GM21737 (cell line): Measurements from ENCODE around the gene SNX18.

Experiments
- ATAC-seq: cut with Tn5 transposase; IDR thresholded peaks from one replicate; pipeline ENCODE4 v1.9.1; 2021; ENCODE audit warnings: mild to moderate bottlenecking, moderate library complexity; ENCODE audit not compliant: unreplicated experiment

SNX18 gene

DNA sequence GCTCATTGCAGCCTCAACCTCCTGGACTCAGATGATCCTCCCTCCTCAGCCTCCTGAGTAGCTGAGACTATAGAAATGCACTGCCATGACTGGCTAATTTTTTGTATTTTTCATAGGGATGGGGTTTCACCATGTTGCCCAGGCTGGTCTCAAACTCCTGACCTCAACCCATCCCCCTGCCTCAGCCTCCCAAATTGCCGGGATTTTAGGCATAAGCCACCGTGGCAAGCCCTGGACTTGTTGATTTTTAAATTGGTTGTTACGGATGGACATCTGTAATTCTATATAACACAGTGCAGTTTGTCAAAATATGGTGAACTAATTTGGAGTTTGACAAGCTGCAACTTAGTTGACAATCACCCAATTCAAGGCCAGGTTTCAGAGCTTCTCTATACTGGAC, 22.7 kb downstream of the SNX18 start:
- ATAC-seq = no peak

GRCh38 chr5:54541823-54542783, 24.5 kb downstream of the SNX18 start:
- ATAC-seq = no peak

DNA sequence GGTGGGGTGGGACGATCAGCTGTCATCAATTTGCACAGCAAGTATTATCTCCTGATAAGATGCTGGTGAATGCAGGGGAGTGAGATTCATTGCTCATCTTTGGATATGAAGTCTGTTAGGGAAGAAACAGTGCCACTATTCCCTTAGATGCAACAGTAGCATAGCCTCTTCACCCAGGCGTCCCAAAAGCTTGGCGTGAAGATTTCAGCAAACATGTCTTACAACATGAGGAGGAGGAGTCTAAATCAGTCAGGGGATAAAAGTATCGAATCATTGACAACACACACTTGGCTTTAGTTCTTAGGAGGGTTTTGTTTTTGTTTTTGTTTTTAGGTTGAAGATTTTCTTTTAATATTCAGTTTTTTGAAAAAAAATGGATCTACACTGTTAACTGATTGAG, 26.5 kb downstream of the SNX18 start:
- no peak for ATAC-seq

- ATAC-seq = no peak
Measured at GRCh38 chr5:54545796-54546195, 28.2 kb downstream of the SNX18 start.

DNA sequence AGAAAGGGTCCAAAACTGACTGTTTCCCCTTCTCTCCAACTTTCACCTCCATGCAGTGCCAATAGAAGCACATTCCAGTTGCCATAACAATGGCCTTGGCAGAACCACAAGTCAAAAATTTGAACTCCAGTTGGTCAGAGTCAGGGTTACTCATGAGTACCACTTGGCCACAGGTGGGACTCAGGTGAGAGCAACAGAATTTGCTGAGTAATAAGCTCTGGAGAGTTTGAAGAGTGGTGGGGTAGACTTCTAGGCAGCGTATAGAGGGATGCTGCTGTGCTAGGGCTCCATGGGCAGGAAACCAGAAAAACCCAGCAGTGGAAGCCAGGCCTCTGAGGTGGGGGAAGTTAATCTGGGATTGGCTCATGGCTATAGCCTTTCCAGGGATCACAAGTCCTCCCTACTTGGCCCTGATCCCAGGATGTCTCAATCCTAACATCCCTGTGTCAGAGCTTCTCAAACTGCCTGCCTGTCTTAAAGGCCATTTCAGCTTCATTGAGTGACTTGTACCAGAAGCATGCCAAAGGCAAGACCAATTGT, 30.2 kb downstream of the SNX18 start:
- ATAC-seq = no peak

DNA sequence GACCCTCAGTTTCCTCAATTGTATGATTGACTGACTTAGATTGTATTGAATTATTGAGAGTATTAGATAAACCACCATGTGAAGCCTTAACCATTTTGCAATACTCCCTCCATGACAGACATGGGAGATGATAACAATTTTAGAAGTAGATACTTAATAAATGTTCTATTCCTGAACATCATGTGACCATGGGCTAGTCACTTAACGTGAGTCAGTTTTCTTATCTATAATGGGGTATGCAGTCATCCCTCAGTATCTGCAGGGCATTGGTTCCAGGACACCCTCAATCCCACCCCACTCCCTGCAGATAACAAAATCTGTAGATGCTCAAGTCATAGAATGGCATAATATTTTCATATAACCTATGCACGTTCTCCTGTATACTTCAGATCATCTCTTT, 31.0 kb downstream of the SNX18 start:
- no peak for ATAC-seq

GRCh38 chr5:54551292-54551691, 33.7 kb downstream of the SNX18 start:
- no peak for ATAC-seq

- no peak for ATAC-seq
Measured at GRCh38 chr5:54551926-54552325, 34.4 kb downstream of the SNX18 start.

DNA sequence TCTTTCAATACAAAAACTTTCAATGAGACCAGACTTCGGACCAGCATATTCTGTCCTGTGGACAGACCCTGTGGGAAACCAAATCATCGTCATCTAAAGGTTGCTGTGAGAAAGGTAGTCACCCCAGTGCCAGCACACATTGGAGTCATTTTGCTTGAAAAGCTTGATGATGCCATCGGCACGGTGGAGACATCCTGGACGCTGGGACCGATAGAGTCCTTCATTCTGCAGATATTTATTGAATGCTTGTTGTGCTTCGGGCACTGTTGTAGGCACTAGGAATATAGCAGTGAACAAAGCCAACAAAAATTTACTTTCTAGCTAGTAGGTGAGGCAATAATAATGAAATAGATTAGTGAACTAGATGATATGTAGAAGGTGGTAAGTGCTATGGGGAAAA, 34.9 kb downstream of the SNX18 start:
- ATAC-seq = no peak

DNA sequence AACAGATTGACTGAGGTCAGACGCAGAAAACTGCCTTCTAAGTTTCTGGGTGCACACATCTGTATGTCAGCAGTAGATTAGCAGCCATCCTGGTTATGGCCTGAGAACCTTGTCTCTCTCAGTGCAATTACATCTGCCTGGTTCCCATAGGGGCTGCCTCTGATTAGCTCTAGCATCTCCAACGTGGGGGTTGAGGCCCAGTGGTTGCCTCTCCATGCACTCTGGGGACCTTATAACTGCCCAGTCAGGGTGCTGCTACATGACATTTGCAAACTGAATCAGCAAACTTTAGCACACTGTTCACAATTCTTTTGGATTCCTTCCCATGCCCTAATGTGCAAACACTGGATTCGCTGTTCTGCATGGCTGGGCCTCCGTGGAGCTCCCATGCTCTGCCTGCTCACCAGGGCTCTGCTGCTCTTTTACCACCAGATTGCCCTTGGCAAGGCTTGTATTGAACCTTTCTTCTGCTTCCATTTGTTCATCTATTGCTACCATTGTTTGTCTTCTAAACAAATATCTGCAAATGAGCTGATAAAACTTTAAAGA, 36.2 kb downstream of the SNX18 start:
- no peak for ATAC-seq

DNA sequence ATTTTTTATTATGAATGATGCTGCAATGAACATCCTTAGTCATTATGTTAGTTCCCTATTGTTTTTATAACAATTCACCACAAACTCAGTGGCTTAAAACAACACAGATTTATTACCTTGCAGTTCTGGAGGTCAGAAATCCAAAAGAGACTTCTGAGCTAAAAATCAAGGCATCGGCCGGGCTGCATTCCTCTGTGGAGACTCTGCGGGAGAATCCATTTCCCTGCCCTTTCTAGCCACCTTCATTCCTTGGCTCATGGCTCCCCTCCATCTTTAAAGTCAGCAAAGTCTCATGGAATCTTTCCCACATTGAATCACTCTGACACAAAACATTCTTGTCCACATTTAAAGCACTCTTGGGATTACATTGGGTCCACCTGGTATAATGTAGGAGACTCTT, 38.6 kb downstream of the SNX18 start:
- ATAC-seq = no peak

- no peak for ATAC-seq
Measured at GRCh38 chr5:54558362-54558761, 40.8 kb downstream of the SNX18 start.

DNA sequence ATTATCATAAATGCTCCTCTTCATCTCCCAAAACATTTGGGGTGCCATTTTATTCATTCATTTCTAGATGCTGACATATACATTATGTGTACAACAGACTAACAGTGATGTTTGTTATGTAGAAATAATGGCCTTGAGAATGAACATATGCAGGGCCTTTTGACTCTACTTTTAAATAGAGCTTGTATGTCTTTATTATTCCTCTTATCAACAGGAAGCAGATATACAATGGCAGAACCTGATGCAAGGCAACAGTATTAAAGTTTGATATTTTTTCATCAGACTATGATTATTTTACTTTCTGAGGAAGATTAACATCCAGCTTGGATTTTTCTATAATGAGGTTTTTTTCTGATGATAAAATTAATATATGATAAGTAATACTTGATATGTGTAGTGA, 44.1 kb downstream of the SNX18 start:
- ATAC-seq = no peak

- ATAC-seq = no peak
Measured at GRCh38 chr5:54563083-54563761, 45.7 kb downstream of the SNX18 start.

GRCh38 chr5:54567996-54568395, 50.4 kb downstream of the SNX18 start:
- no peak for ATAC-seq

- ATAC-seq = no peak
Measured at GRCh38 chr5:54570916-54571315, 53.4 kb downstream of the SNX18 start.

GRCh38 chr5:54571462-54571861, 53.9 kb downstream of the SNX18 start:
- ATAC-seq = no peak

DNA sequence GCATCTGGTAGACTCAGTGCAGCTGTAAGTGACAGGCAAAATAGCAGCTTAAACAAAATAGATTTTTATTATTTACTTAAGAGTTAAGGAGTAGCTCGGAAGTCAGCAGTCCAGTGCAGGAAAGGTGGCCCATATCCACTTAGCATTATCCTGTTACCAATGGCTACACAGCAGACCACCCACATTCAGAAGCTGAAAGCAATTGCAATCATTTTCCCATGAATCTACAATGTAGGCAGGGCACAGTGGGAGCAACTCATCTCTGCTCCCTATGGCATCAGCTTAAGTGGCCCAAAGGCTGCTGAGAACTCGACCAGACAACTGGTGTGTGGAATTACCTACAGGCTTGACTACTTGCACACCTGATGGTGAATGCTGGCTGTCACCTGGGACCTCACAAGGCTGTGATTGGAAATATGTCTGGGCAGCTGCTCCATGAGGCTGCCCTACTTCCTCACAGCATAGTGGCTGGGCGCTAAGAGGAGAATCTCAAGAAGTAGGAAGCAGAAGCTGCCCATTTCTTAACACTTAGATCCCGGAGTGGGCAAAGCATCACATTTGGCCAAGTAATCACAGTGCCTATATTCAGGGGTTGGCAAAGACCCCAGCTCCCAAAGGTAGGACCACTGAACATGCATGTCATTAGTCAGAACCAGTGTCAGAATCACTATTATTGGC, 56.4 kb downstream of the SNX18 start:
- ATAC-seq = no peak

GRCh38 chr5:54577528-54577927, 60.0 kb downstream of the SNX18 start:
- ATAC-seq = no peak

DNA sequence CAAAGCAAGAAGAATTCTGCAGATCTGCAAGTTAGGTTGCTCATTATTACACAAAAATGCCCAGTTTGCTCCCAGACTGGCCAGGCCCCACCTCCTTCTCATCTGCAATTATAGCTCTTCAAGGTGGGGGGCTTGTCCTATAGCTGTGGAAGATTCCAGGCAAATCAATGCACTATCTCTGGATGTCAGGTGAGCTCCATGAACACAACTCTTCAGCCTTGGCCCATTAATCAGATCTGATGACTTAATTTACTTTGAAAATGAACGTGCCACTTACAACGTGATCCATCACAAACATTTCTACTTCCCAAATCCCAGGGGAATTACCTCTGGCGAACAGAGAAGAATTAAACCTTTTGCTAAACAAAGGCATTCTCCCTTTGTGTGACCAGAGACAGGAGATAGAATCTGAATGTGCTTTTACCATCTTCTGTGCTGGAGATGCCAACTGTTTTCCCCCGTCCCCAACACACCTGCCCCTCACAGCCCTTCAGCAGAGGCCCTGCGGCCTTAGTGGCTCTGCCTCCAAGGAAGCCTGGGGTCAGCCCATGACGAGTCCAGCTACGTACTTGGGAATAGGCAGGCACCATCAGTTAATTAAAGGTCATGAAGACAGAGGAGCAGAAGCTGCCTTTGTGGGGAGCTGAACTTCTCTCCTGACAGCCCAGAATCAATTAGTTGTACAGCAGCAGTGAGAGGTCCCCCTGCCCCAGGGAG, 60.5 kb downstream of the SNX18 start:
- no peak for ATAC-seq
